GM21723 (cell line): ENCODE results near the gene SPOCK1.
"Not testable (repeated sequence)": the region's sequence is repeated elsewhere in the genome, so short reads cannot be mapped to it uniquely, and the experiment has no call there.

Experiments used
- ATAC-seq: cut with Tn5 transposase; IDR thresholded peaks from one replicate; pipeline ENCODE4 v1.9.1; 2021; ENCODE audit warnings: mild to moderate bottlenecking, moderate library complexity; ENCODE audit not compliant: unreplicated experiment

The SPOCK1 gene

DNA sequence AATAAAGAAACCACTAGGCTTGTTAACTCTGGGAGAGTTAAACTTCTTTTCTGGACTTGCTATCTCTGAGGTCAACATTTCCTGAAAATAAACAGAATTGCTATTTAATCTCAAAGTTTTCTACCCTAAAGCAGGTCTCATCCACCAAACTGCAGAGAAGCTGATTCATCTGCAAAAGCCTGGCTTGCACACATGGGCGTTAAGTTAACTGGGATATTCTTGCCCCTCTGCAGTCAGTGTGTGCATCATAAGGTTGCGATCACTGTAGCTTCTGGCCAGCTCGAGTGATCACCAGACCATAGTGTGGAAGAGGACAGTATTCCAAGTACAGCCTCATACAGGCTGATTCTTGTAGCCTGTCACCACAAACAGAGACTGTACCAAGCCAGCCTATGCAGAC is 99.2 kb downstream of the SPOCK1 start:
- no peak for ATAC-seq

DNA sequence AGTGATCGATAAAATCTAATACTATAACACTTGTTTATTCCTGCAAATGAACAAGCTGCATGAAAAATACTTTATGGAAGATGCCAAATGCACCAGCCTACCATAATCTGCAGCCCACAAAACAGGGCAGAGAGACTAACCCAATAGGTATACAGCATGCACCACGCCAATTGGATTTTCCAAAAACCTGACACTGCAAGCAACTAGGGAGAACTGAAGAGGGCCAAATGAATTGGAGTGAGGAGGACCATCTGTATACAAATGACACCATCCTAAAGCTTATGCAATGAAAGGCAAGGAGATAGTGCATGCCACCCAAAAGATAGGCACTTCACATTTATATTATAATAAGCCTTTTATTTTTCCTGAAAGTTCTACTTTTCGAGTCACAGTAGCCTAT is 100.4 kb downstream of the SPOCK1 start:
- ATAC-seq: no peak

DNA sequence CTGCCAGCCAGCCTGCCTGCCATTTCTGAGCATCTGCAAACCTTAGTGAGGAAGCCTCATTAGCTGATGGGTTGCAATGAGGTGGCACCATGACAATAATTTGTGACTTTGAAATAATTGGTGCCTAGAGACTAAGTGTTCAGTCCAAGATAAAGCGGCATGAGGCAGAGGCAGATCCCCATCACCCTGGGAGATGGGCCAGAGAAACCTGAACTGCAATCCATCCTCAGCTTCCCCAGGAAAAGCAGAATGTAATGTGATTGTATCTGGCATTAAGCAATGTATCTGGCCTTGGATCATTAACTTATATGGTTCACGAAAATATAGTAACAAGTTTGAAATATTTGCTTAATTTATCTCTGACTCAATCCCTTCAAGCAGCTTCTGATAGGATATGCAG is 101.0 kb downstream of the SPOCK1 start:
- no peak for ATAC-seq

DNA sequence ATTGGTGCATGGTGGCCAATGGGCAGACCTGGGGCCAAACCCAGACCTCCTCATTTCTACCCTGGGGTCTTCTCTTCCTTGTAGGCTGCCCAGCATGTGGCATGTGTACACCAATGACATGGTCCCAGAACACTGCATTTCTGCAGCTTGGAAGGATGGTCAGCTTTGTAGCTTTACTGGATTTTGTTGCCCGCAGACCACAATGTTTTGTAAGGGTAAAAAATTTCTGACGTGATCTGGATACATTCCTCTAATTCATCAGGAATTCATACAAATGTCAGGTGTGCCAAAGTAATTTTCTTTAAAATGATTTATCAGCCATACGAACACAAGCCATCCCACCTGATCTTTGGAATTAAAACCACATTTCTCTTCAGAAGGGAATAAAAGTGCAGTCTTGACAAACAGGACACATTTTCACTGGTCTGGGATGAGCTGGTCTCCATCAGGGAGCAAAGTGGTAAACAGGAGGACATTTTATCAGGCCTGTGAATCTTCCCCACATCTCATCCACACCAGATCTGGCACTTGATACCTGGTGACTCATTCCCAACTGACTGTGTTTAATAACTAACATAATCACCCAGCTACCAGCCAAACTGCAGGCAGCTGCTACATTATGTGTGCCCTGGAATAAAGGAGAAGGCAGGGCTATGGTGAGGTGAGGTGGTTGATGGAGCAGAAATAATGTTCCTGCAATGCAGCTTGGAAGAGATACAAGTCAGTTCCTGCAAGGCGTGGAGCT is 103.9 kb downstream of the SPOCK1 start:
- ATAC-seq: no peak

DNA sequence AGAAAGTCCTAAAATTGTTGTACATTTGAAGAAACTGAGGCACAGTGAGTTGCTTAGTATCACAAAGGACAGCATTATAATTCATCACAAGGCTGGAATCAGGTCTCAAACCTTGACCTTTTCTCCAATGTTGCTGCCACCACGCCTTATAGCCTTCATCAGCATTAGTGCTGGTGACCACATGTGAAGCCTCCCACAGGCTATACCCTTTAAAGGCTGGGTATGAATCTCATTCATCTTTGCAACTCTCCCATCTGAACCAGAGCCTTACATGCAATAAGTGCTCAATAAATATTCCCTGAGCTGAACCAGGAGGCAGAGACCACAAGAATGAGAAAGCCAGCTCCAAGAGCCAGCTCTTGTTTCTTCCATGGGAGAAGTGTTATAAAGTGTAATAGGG is 104.7 kb downstream of the SPOCK1 start:
- no peak for ATAC-seq

DNA sequence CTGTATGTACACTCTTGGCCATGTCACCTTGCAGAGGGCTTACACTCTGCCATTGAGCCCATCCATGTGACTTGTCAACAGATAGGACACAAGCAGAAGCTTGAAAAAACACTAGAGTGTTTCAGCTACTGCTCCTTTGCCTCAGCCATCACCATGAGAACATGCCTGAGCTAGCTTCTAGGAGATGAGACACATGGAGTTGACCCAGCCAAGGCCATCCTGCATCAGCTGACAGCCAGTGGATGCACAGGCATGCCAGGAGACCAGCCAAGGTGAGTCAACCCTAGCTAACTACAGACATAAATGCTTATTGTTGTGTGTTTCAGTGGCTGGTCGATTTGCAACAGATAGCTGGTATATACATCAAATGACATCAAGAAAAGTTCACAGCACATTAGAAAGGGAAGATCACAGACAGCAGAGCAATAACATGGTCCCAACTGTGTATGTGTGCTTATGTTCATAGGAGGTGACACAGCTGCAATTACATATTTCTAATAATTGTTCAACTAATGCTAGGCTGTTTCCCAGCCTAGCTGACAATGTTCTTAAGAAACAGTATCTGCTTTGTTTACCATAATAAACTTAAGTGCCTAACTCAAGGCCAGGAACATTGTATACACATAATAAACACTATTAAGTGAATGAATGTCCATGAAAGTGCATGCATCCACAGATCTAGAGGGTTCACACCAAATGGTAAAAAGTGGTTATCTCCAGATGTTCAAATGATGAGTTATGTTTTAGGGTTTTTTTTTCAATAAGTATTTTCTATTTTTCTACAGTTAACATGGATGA is 105.7 kb downstream of the SPOCK1 start:
- no peak for ATAC-seq

DNA sequence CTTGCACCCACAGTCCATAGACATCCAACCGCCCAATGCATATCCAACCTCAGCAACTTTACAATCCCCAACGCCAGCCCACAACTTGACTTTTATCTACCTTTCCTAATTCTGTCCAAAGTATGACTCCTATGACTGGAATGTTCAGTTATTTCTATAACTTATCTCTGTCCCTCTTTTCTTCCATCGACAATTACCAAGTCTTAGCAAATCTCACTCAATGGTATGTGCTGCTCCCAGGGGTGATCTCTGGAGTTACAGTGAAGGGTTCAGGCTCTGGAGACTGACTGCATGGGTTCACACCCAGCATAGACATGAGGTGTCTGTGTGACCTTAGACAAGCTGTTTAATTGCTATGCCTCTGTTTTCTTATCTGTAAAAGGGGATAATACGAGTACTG is 106.9 kb downstream of the SPOCK1 start:
- ATAC-seq: no peak

DNA sequence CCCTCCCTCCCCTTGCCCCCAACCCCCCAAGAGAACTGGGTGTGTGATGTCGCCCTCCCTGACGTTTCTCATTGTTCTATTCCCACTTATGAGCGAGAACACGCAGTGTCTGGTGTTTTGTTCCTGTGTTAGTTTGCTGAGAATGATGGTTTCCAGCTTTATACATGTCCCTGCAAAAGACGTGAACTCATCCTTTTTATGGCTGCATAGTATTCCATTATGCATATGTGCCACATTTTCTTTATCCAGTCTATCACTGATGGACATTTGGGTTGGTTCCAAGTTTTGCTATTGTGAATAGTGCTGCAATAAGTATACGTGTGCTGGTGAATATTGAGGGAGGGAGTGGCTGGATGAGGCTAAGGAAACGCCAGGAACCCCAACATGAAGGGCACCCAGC is 108.1 kb downstream of the SPOCK1 start:
- not testable (repeated sequence) for ATAC-seq

DNA sequence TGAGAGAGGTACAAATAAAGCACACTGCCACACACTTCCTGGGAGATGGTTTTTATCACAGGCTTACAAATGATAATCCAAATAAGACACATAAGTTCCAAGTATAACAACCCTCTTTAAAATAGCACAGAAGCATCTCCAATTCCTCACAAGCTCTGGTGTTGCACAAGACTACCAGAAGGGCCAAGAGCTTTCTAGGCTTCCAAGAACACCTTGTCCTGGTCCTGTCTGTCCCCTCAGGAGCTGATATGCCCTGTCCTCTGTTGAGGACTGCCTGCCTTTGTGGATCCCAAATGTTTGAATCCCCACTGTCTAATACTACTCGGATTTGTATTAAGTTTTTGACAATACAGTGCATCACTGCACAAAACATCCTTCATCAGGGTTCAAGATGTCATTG is 110.1 kb downstream of the SPOCK1 start:
- no peak for ATAC-seq

DNA sequence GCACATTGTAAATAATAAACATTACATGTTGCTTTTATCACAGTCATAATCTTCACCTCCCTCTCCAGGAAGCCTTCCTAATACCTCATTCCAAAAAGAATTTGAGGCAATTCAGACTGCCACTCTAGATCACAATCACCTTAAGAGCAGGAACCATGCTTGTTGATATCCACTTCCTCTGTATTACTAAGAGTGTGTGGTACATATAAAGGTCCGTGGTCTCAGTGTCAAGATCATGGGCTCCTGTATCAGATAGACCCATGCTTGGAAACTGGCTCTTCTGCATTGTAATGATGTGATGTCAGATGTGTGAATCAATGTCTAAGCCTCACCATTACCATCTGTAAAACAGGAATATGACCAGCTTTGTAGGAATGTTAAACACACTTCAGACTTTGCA is 114.1 kb downstream of the SPOCK1 start:
- no peak for ATAC-seq

DNA sequence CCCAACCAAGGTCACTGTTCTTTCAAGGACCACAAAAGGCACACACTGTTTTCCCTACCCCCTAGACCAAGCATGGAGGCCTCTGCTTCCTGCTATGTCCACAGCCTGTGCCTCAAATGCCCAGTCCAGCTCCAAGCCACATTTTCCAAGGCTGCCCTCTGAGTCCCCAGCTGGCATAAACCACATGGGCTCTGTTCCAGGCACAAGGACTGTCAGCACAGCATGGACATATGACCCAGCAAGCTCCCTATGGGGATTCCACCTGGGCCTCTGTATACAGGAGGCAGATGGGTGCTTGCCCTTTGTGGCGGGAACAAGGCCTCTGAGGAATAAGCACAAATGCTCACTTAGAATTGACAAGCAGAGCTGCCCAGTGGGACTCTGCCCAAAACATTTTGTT is 115.2 kb downstream of the SPOCK1 start:
- no peak for ATAC-seq

DNA sequence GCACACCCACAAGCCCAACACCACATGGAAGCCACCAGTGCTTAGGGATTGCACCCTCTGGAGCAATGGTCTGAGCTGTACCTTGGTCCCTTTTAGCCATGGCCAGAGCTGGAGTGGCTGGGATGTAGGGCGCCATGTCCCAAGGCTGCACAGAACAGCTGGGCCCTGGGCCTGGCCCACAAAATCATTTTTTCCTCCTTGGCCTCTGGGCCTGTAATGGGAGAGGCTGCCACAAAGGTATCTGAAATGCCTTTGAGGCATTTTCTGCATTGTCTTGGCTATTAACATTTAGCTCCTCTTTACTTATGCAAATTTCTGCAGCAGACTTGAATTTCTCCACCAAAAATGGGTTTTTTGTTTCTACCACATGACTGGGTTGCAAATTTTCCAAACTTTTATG is 117.6 kb downstream of the SPOCK1 start:
- ATAC-seq: no peak

DNA sequence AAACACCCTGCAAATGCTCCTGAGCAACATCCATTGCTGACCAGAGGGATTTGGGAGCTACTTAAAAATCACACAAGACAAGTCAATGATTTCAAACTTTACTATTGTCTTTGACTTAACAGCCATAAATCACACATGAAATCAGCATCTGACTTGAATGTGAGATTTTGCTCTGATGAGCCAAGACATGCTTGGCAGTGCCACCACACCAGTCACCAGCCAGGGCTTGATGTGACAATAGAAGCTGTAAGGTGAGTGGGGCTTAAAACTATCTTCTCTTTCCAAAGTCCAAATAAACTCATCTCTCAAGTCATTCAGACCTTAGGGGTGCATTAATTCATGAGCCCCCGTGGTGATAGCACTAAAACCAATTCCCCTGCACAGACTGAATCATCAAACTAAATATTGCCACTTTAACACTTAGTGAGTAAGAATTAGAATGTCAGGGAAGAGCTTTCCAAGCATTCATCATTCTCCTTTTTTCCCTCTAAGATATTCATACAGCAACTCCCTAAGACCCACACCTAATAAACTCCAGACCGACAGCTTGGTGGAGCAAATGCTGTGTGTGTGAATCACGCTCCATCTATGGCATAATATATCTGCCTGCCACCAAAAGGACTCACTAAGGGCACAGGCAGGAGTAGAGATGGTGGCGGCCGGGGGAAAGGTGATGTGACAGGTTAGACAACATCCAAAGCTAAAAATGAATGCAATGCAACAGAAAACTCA is 119.4 kb downstream of the SPOCK1 start:
- ATAC-seq: no peak

DNA sequence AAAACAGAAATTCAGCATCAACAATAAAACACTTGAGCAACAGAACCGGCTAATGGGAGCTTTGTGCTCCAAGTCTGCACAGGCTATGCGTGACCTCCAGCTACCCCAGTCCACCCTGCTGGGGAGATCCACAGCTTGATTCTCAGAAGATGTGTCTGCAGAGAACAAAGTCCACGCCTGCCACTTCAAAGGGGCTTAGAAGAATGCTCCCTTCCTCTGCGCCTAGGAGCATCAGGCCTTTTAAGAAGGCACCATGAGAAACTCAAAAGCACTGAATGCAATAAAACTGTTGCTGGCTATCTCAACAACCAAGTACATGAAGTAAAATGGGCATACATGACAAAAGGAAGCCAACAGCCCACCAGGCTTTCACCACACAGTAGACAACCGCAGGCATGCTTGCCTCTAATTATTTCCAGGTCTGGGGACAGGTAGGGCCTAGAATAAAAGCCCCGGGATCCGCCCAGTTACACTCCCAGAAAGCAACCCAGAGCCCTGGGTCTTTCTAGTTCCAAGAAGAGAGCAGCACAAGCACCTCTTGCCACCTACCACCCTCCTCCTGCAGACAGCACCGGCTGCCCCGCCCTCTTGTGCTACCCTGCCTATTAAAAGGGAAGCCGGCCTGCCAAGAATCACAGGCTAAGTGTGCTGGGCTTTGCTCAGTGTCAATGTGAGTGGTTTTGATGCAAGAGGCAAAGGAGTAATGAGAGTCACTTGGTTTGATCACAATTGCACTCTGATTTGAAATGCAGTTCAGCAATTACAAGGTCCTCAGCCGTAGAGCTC is 123.2 kb downstream of the SPOCK1 start:
- ATAC-seq: no peak

DNA sequence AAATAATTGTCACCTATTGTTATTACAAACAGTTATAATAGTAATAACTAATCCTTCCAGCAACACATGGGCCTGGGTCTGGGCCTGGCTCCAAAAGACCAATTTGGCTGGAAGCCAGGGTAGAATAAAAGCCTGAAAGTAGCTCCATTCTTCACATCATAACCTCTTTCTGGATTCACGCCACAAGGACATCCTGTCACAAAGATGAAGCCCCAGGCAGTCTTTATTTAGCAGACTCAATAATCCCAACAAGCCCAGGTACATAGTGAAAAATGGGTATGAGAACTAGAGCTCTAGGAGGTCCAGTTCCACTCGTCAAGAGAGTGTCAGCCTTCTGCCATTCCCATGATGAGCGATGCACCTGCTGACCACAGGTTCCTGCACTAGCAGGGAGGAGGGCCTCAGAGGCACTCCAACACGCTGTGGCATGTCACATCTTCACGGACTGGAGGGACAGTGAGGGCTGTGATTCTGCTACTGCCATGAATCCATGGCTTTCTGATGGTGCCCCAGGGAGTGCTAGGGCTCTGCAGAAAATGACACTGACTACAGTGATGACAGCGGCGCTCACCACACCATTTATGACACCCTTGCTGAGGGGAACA is 124.9 kb downstream of the SPOCK1 start:
- no peak for ATAC-seq

DNA sequence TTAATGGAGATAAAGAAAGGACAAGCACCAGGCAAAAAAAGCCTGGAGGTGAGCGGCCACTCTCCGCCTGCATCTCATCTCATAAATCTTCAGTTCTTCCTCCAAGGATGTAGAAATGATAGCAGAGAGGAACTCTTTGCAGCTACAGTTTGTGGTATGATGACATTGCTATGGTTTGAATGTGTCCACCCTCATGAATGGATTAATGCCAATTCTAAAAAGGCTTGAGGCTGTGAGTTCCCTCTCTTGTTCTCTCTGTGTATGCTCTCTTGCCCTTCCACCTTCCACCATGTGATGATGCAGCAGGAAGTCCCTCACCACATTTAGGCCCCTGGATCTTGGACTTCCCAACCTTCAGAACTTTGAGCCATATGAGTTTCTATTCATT is 126.4 kb downstream of the SPOCK1 start:
- no peak for ATAC-seq

DNA sequence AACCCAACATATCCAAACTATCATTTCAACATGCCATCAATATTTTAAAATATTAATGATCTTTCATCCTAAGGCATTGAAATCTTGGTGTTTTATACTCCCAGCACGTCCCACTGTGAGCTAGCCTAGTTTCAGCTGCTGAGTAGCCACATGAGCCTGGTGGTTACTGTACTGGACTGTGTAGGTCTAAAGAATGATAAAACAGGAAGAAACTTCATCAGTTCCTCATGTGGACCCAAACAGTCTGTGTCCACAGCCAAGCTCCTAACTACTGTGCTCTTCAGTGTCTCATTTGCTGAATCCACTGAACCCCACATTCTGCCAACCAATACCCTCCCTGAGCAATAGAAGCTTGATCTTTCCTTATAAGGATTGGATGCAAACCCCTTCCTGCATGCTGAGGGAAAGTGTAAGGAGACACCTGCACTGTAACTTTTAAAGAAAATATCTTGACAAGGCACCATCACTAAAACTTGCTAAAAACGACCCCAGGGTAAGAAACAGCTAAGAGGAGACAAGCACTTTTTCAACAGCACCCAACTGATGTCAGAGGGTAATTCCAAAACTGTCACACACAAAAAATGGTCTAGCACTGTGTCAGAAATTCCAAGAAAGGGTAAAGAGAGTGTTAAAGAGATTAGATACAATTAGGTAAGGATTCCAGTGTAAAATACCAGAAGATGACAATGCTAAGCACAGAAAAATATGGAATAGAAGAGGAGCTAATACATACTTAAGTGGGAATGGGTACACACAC is 126.9 kb downstream of the SPOCK1 start:
- no peak for ATAC-seq

DNA sequence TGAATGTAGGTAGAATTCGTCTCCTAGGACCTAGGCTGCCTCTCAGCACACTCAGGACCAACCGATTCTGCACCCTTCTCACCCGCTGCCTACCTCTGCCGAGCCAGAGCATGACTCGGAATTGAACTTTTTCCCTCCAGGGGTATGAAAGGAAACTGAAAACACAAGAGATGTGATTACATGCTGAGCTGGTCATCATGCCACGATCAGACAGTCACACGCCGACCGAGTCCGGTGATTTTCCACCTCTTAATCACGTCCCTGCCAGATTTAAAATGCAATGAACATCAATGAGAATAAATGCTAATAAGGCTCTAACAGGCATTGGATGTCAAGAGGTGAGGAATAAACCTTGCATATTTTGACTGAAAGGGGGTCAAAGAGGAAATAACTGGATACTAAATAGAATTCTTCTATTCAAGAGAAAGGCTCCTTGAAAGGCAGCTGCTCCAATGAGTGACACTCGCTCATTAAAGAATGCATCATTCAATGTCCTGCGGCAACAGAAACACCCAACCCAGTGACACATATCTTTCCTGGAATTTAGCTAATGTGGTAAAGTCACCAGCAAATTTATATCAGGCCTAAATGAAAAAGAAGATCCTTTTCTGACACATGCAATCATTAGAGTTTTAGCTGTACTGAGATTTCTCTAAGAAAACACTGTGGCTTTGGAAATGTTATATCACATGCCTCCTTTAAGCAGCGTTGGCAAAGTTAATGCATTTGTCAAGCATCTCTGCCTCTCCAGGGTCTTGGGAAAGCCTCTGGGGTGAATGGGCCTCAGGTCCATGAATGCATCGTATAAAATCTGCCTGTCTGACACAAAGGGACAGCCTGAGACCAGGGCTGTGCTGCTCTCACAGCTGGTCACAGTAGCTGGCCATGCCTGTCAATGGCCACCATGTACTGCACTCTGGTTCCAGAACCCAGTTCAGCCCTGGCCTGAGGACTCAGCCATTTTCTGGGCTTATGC is 128.7 kb downstream of the SPOCK1 start:
- ATAC-seq: no peak

DNA sequence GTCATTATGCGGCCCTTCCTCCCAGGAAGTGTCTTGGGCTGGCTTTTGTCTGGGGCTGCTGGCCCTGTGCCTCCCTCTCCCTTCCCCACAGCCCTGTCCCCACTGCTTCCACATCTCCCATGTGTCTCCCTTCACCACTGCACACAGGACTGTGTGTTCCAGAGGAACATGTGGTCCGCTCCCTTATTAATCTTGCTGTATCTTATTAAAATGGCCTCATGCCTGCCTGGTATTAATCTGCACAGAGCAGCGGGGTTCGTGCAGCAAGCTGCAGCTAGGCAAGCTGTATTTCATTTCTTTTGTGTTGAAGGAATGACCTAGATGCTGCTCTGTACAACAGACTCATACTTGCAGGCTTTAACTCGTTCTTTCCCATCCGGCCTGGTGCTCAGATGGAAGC is 130.5 kb downstream of the SPOCK1 start:
- no peak for ATAC-seq
